HG03432 (cell line): ENCODE results near the gene KIN.
"Not testable (repeated sequence)": the region's sequence is repeated elsewhere in the genome, so short reads cannot be mapped to it uniquely, and the experiment has no call there.

Source experiments
- ATAC-seq: cut with Tn5 transposase; IDR thresholded peaks from one replicate; pipeline ENCODE4 v1.9.1; 2021; ENCODE audit warnings: mild to moderate bottlenecking, moderate library complexity; ENCODE audit not compliant: unreplicated experiment

KIN gene

GRCh38 chr10:7738536-7739407 lies 49.0 kb downstream of the KIN start:
- ATAC-seq: no peak

DNA sequence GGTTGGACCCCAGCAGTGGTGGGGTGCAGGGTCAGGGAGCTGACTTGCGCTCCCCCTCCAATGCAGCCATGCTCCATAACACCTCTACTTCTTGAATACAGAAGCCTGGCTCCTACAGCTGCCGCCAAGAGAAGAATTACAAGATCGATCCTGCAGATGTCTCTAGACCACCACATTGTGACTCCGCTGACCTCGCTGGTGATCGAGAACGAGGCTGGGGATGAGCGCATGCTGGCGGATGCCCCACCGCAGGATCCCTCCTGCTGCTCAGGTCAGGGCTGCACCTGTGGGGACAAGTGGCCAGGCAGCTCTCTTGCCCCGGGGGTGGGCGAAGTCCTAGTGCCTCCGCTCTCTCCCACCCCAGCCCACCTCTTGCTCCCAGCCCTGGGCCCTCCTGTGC lies 53.0 kb downstream of the KIN start:
- no peak for ATAC-seq

DNA sequence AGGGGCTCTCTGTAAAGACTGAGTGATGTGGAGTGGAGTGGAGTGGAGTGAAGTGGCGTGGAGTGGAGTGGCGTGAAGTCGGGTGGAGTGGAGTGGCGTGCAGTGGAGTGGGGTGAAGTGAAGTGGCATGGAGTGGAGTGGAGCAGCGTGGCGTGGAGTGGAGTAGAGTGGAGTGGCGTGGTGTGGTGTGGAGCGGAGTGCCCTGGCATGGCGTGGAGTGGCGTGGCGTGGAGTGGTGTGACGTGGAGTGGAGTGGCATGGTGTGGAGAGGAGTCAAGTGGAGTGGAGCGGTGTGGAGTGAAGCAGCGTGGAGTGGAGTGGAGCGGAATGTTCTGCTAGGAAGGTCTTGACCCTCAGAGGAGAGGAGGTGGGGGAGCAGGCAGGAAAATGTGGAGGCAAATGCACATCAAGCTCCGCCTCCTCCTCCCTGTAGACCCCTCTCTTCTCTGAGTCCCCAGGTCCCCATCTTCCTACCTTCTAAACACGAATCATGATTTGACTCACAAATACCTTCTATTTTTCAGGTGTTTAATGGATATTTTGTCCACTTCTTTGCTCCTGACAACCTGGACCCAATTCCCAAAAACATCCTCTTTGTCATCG lies 64.8 kb downstream of the KIN start:
- ATAC-seq: no peak

DNA sequence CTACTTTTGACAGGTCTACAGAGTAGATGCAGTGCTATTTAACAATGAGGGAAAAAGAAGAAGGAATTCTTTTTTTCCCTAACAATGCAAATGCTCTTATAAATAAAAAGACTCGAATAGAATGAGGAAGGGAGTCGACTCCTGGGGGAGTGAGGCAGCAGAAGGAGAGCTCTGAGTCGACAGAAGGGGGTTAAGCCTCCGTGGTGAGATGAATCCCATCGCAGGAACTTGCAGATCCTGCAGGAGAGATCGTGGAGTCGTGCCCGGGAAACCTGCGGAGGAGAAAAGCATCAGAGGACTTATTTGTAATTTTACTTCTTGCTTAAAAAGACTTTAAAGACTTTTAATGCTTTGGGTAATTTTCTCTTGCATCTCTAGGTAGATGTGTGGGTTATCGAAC lies 67.3 kb downstream of the KIN start:
- no peak for ATAC-seq

DNA sequence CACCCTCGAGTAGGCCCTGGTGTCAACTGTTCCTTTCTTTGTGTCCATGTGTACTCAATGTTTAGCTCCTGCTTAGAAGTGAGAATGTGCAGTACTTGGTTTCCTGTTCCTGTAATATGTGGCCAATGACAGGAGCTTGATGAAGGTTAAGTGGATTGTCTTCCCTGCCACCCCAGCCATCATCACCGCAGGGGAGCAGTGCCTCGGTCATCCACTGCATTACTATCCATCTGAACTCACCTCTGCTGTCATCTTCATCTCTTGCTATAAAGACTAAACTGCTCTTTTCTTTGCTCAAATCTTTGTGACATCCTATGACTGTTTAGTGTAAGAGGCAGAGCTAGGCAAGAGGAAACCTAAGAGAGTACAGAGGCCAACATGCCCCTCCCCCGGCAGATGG lies 69.1 kb downstream of the KIN start:
- ATAC-seq: no peak

DNA sequence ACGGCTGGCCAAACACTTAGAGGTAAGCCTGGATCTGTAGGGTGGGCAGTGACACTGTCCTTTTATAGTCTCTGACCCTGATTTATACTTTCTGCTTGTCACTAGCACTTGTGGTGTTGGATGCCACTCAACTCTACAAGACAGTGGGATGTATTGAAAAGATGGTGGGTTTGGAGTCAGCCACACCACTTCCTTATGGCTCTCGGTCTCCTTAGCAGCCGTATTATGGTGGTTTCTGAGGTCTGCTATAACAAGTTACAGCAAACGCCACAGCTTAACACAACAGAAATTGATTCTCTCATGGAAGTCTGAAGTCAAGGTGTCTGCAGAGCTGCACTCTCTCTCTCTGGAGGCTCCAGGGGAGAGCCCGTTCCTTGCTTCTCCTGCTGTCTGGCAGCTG lies 70.0 kb downstream of the KIN start:
- ATAC-seq: no peak

DNA sequence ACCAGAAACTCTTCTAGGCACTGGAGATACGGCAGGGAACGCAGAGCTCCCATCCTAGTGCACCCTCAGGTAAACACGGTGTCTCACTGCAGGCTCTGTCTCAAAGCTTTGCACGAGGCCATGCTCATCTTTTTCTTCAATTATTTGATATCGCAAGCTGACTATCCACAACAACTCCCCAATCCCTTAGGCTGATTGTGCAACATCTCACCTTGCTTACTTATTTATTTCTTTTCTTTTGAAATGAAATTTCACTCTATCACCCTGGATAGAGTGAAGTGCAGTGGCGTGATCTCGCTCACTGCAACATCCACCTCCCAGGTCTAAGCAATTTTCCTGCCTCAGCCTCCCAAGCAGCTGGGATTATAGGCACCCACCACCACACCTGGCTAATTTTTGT lies 72.3 kb downstream of the KIN start:
- no peak for ATAC-seq

GRCh38 chr10:7711075-7711474 lies 76.7 kb downstream of the KIN start:
- not testable (repeated sequence) for ATAC-seq

DNA sequence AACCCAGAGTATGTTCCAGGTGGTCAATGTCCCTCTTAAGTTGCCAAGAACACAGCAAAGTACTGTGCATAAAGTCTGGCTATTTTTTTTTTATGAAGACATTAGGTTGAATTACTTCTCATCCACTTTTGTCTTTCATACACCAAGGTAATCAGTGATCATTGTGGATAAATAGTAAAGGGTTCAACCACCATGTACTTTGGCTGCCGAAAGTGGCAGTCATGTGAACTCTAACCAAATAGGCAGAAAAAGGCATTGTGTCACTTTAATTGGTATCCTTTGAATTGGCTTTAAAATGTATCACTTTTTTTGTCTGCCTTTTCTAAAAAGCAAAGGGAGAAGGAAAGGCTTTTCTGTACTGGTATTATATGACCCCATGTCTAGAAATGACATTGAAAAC lies 77.3 kb downstream of the KIN start:
- no peak for ATAC-seq

DNA sequence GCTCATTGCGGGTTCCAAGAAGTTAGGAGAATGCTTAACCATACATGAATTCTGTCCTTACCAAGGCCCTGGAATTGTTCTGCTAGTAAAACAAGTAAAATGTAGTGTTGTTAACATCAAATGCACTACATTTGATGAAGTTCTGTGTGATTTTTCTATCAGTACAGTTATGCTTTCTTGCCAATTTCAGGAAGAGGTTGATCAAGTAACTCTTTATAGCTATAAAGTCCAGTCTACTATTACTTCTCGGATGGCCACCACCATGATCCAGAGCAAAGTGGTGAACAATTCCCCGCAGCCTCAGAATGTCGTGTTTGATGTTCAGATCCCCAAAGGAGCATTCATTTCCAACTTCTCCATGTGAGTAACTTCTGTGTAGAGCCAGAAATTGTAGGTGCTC lies 79.0 kb downstream of the KIN start:
- no peak for ATAC-seq

GRCh38 chr10:7707858-7708622 lies 79.8 kb downstream of the KIN start:
- ATAC-seq: no peak

DNA sequence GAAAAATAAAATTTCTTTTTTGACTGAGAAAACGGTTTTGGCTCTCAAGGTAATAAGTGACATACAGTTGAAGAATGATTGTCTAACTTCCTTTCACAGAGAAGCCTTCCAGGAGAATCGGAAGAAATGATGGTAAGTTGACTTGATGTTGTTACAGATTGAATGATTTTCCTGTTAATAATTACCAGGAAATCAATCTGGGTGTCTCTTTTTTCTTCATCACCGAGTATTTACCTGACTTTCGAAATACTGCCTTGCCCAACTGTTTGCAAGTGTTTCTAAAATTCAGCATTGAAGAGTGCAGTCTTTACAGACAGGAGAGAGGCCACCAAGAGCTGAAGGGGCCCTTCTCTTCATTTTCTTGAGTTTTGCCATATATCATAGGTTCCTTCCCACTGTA lies 80.7 kb downstream of the KIN start:
- ATAC-seq: no peak

GRCh38 chr10:7706534-7707073 lies 81.2 kb downstream of the KIN start:
- no peak for ATAC-seq

GRCh38 chr10:7705341-7705740 lies 82.5 kb downstream of the KIN start:
- ATAC-seq: no peak

GRCh38 chr10:7704071-7705016 lies 83.4 kb downstream of the KIN start:
- ATAC-seq: no peak

GRCh38 chr10:7703140-7703539 lies 84.7 kb downstream of the KIN start, which contains the start of gene ITIH2:
Gene ITIH2, plus strand, starts transcription at chr10:7703316. Its CDS starts 119 bp downstream, at chr10:7703435.
- ATAC-seq: no peak

DNA sequence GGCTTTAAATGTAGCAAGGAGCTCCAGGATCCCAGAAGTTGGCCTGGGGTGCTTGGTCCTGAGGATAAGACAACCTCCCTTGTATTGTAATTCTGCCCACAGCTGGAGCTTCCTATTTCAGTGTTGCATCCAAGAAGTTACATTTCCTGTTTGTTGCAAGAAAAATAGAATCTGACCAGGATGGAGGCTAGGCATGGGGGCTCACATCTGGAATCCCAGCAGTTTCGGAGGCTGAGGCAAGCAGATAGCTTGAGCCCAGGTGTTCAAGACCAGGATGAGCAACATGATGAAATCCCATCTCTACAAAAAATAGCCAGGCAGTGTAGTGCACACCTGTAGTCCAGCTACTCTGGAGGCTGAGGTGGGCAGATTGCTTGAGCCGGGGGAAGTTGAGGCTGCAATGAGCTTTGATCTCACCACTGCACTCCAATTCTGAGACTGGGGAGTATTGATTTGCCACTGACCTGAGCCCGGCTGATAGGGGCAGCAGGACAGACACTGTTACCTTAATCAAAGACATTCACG lies 85.4 kb downstream of the KIN start:
- ATAC-seq: no peak

GRCh38 chr10:7701158-7701742 lies 86.5 kb downstream of the KIN start:
- ATAC-seq: no peak
